Measurements from ENCODE around the gene USP6NL.

Gene USP6NL

GRCh38 chr10:11615396-11615795 is 3.9 kb upstream of the USP6NL start:
- no peak for DNase-seq

GRCh38 chr10:11612021-11613001 is 861 bp upstream of the USP6NL start:
- no peak for DNase-seq

- peak in 1 of 2 experiments; percentile 5 for DNase-seq
Observed at GRCh38 chr10:11610826-11611247, 613 bp downstream of the USP6NL start.

- no peak for DNase-seq
Observed at GRCh38 chr10:11610166-11610825, 1.2 kb downstream of the USP6NL start.

GRCh38 chr10:11609492-11610093 is 1.9 kb downstream of the USP6NL start:
- no peak for DNase-seq

- DNase-seq, result no peak
Observed at GRCh38 chr10:11609052-11609451, 2.4 kb downstream of the USP6NL start.

- DNase-seq, result no peak
Observed at GRCh38 chr10:11608159-11609013, 3.1 kb downstream of the USP6NL start.

- no peak for DNase-seq
Observed at GRCh38 chr10:11605807-11606408, 5.5 kb downstream of the USP6NL start.

- DNase-seq, result no peak
Observed at GRCh38 chr10:11604865-11605650, 6.4 kb downstream of the USP6NL start.

- DNase-seq, result no peak
Observed at GRCh38 chr10:11603741-11604140, 7.7 kb downstream of the USP6NL start.

- no peak for DNase-seq
Observed at GRCh38 chr10:11602919-11603523, 8.4 kb downstream of the USP6NL start.

- DNase-seq, result no peak
Observed at GRCh38 chr10:11602358-11602757, 9.1 kb downstream of the USP6NL start.

GRCh38 chr10:11601670-11602069 is 9.8 kb downstream of the USP6NL start:
- DNase-seq, result no peak

GRCh38 chr10:11600280-11600679 is 11.2 kb downstream of the USP6NL start:
- no peak for DNase-seq

GRCh38 chr10:11598712-11599397 is 12.6 kb downstream of the USP6NL start:
- DNase-seq, result peak in 1 of 2 experiments; percentile 19

GRCh38 chr10:11597470-11597869 is 14.0 kb downstream of the USP6NL start:
- DNase-seq, result no peak

GRCh38 chr10:11595395-11595692 is 16.1 kb downstream of the USP6NL start:
- DNase-seq, result no peak

GRCh38 chr10:11594589-11595394 is 16.7 kb downstream of the USP6NL start:
- DNase-seq, result no peak

GRCh38 chr10:11593612-11594011 is 17.8 kb downstream of the USP6NL start:
- DNase-seq, result peak in 1 of 2 experiments; percentile 0

GRCh38 chr10:11589738-11590137 is 21.7 kb downstream of the USP6NL start:
- no peak for DNase-seq

All from NCI-H524 (cell line).